ENCODE measurements around the gene C1QTNF3. TPM values are rescaled to one million over a fixed set of nuclear protein-coding genes. Genes with fewer than 3 reads are reported as not detected.

The C1QTNF3 gene
- total RNA-seq, 3 donors from 2014 or later (not counting 1 experiment from before 2014, with no cell fraction given), result 10.5 to 11.4 (median 11.3) TPM

- peaks cover 6% of the 10 kb centered on the region for H3K36me3 ChIP-seq (ENCODE audit: control insufficient read depth, insufficient read depth, low read length)
- H3K4me3 Mint-ChIP-seq, result no peak overlapping the region
- no peaks in the 10 kb centered on the region for H3K9me3 ChIP-seq (ENCODE audit: control insufficient read depth, insufficient read depth, low read length)
- H3K36me3 Mint-ChIP-seq, result peaks cover 8% of the 10 kb centered on the region
- no peak overlapping the region for H3K27ac ChIP-seq (ENCODE audit: low read length)
- no peak overlapping the region for H3K27ac Mint-ChIP-seq
- TF ChIP-seq CTCF (IDR thresholded peaks at IDR 0.05), result no peak
- intact Hi-C loops (cut with micrococcal nuclease), result no loop called here
- no peaks in the 10 kb centered on the region for H3K9me3 Mint-ChIP-seq
- H3K4me1 Mint-ChIP-seq, result peaks cover 34 to 39% of the 10 kb centered on the region in 2 donors
- WGBS (ENCODE audit: insufficient coverage), result 96% methylated on average over 2 of the region's 2 CpGs
- DNase-seq, result no peak
- peaks cover 13% of the 10 kb centered on the region for H3K4me1 ChIP-seq (ENCODE audit: control insufficient read depth, insufficient read depth, low read length)
- H3K27me3 ChIP-seq (ENCODE audit: control insufficient read depth, insufficient read depth, low read length), result no peaks in the 10 kb centered on the region
- H3K27me3 Mint-ChIP-seq (ENCODE audit: low read depth in 2 of 2), result no peaks in the 10 kb centered on the region
- H3K4me3 ChIP-seq (ENCODE audit: low read length), result no peak overlapping the region
- no peak for ATAC-seq
Observed at GRCh38 chr5:34038390-34038789, 4.6 kb downstream of the C1QTNF3 start.

DNA sequence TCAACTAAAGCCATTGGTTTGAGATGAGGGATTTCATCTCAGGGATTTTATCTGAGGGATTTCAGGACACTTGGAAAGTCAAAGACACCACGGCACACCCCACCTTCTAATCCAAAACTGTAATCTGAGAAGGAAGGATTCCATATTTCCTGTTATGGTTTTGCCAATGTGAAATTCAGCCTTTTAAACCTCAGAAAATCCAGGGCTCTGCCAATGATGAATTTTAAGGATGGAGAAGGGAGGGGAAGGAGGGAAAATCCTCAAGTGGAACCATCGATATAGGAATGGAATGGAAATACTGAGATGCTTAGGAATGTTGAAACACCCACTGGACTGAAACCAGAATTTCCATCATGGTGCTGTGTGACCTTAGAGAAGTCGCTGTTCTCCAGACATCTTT, 5.3 kb downstream of the C1QTNF3 start:
- H3K4me1 ChIP-seq (ENCODE audit: control insufficient read depth, insufficient read depth, low read length), result peaks cover 7% of the 10 kb centered on the region
- intact Hi-C loops (cut with micrococcal nuclease), result no loop called here
- DNase-seq, result no peak
- H3K9me3 ChIP-seq (ENCODE audit: control insufficient read depth, insufficient read depth, low read length), result no peaks in the 10 kb centered on the region
- WGBS (ENCODE audit: insufficient coverage), result 98% methylated on average over 2 of the region's 3 CpGs
- H3K4me3 Mint-ChIP-seq, result no peak overlapping the region
- H3K9me3 Mint-ChIP-seq, result no peaks in the 10 kb centered on the region
- peaks cover 8% of the 10 kb centered on the region for H3K36me3 Mint-ChIP-seq
- H3K27ac Mint-ChIP-seq, result no peak overlapping the region
- no peaks in the 10 kb centered on the region for H3K27me3 Mint-ChIP-seq (ENCODE audit: low read depth in 2 of 2)
- peaks cover 9% of the 10 kb centered on the region for H3K36me3 ChIP-seq (ENCODE audit: control insufficient read depth, insufficient read depth, low read length)
- H3K4me1 Mint-ChIP-seq, result peaks cover 27 to 32% of the 10 kb centered on the region in 2 donors
- no peak for ATAC-seq
- H3K4me3 ChIP-seq (ENCODE audit: low read length), result no peak overlapping the region
- H3K27ac ChIP-seq (ENCODE audit: low read length), result no peak overlapping the region
- no peaks in the 10 kb centered on the region for H3K27me3 ChIP-seq (ENCODE audit: control insufficient read depth, insufficient read depth, low read length)
- TF ChIP-seq CTCF (IDR thresholded peaks at IDR 0.05), result no peak

DNA sequence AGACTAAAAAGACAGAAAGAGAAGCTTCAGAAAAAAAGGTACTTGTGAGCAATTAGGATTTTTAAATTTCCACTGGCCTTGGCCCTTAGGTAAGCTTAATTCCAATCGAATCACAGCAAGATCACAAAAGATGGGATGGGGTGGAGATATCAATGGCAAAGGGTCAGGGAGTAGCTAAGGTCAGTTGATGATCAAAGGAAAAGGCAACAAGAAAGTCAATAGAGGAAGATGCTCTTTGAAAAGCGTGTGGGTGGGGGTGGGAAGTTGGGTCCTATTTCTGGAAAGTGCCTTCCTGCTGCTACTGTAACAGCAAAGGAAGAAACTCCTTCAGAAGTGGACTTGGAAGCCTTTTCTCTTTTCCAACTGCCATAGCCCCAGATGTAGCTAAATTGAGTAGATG, 7.3 kb downstream of the C1QTNF3 start:
- no peaks in the 10 kb centered on the region for H3K4me1 ChIP-seq (ENCODE audit: control insufficient read depth, insufficient read depth, low read length)
- H3K4me3 ChIP-seq (ENCODE audit: low read length), result no peak overlapping the region
- no peaks in the 10 kb centered on the region for H3K9me3 ChIP-seq (ENCODE audit: control insufficient read depth, insufficient read depth, low read length)
- no peaks in the 10 kb centered on the region for H3K27me3 ChIP-seq (ENCODE audit: control insufficient read depth, insufficient read depth, low read length)
- ATAC-seq (no peak), DNase-seq (no peak)
- H3K27ac Mint-ChIP-seq, result no peak overlapping the region
- no peak overlapping the region for H3K27ac ChIP-seq (ENCODE audit: low read length)
- H3K9me3 Mint-ChIP-seq, result no peaks in the 10 kb centered on the region
- intact Hi-C loops (cut with micrococcal nuclease), result no loop called here
- TF ChIP-seq CTCF (IDR thresholded peaks at IDR 0.05), result no peak
- H3K4me1 Mint-ChIP-seq, result peaks cover 7 to 13% of the 10 kb centered on the region in 2 donors
- no peaks in the 10 kb centered on the region for H3K27me3 Mint-ChIP-seq (ENCODE audit: low read depth in 2 of 2)
- 100% methylated on average over 2 of the region's 2 CpGs for WGBS (ENCODE audit: insufficient coverage)
- H3K36me3 ChIP-seq (ENCODE audit: control insufficient read depth, insufficient read depth, low read length), result peaks cover 11% of the 10 kb centered on the region
- H3K4me3 Mint-ChIP-seq, result no peak overlapping the region
- H3K36me3 Mint-ChIP-seq, result peaks cover 13% of the 10 kb centered on the region

Data from natural killer cell (primary cell).